K562 (cell line): Measurements from ENCODE around the gene TMPRSS9.

Experiments
- ATF3 ChIP-seq, 2 experiments: fragments of 450-650 bp in 1 of 2; sonication (generic) in 1 of 2; formaldehyde crosslinking in 1 of 2; IDR thresholded peaks in 1 of 2; conservative IDR thresholded peaks in 1 of 2; 2 replicates each; pipeline versions ENCODE4 v1.6.1 to v1.8.1; 2016 to 2023; ENCODE audit warnings: mild to moderate bottlenecking in 2 of 2, moderate library complexity in 2 of 2, inconsistent platforms in 1 of 2, missing genetic modification reagents in 1 of 2
- CHCHD3 ChIP-seq: fragments of 250-450 bp; sonication (Bioruptor Pico); IDR thresholded peaks from 2 replicates; pipeline ENCODE4 v2.1.2; 2022; ENCODE audit warnings: mild to moderate bottlenecking
- CREB1 ChIP-seq, 2 experiments: sonication (generic) in 1 of 2; formaldehyde crosslinking in 1 of 2; IDR thresholded peaks; 2 replicates each; pipeline versions ENCODE4 v1.6.1 to v1.8.0; 2012 to 2022; ENCODE audit warnings: inconsistent platforms in 1 of 2, mild to moderate bottlenecking in 1 of 2, missing genetic modification reagents in 1 of 2, moderate library complexity in 1 of 2
- CTCF ChIP-seq, 3 experiments: IDR thresholded peaks in 2 of 3; conservative IDR thresholded peaks in 1 of 3; 2 replicates each; pipeline ENCODE4 v1.5.1; 2011 to 2012; ENCODE audit warnings: low read length in 3 of 3, mild to moderate bottlenecking in 3 of 3, control low read depth in 2 of 3, improper control_type of control experiment in 1 of 3, inconsistent platforms in 1 of 3, low read depth in 1 of 3, mixed read lengths in 1 of 3, moderate library complexity in 1 of 3; ENCODE audit not compliant: insufficient read depth in 2 of 3
- FOXP4 ChIP-seq: sonication (generic); formaldehyde crosslinking; IDR thresholded peaks from 2 replicates; pipeline ENCODE4 v1.8.0; 2022; ENCODE audit warnings: mild to moderate bottlenecking, missing genetic modification reagents, borderline replicate concordance
- HDAC1 ChIP-seq, 2 experiments: fragments of 450-650 bp; IDR thresholded peaks; 2 replicates each; pipeline ENCODE4 v1.6.1; 2016 to 2017; ENCODE audit warnings: inconsistent platforms in 1 of 2, mild to moderate bottlenecking in 1 of 2, moderate library complexity in 1 of 2
- NFIC ChIP-seq: fragments of 450-650 bp; IDR thresholded peaks from 2 replicates; pipeline ENCODE4 v1.6.1; 2017; ENCODE audit warnings: mild to moderate bottlenecking, inconsistent platforms
- NFRKB ChIP-seq: fragments of 450-650 bp; IDR thresholded peaks from 2 replicates; pipeline ENCODE4 v1.6.1; 2016; ENCODE audit warnings: low read depth
- POLR2A ChIP-seq: fragments of 450-650 bp; conservative IDR thresholded peaks from 2 replicates; pipeline ENCODE4 v1.6.1; 2016
- PTBP1 ChIP-seq: fragments of 200-400 bp; formaldehyde crosslinking; IDR thresholded peaks from 2 replicates; pipeline ENCODE4 v1.6.1; 2017; ENCODE audit warnings: low read depth, low read length
- SMARCA4 ChIP-seq: fragments of 450-650 bp; IDR thresholded peaks from 2 replicates; pipeline ENCODE4 v1.6.1; 2016
- TCF15 ChIP-seq: fragments of 250-450 bp; sonication (Bioruptor Pico); IDR thresholded peaks from 2 replicates; pipeline ENCODE4 v1.8.0; 2022; ENCODE audit warnings: moderate library complexity, mild to moderate bottlenecking, inconsistent platforms
- XRCC4 ChIP-seq: IDR thresholded peaks from one replicate; pipeline ENCODE4 v1.6.1; 2011; ENCODE audit not compliant: insufficient read depth, insufficient read length; ENCODE audit errors: extremely low read depth
- ZNF274 ChIP-seq: IDR thresholded peaks from 2 replicates; pipeline ENCODE4 v1.6.1; 2011; ENCODE audit warnings: low read depth, mild to moderate bottlenecking, low read length, moderate library complexity, borderline replicate concordance

GRCh38 chr19:2311093-2311492, 49.0 kb upstream of the TMPRSS9 start:
- TF ChIP-seq CTCF (IDR thresholded peaks at IDR 0.05 in 2 of 3, conservative IDR thresholded peaks at IDR 0.05 in 1 of 3; ENCODE audit: insufficient read depth in 2 of 3, low read depth in 1 of 3, low read length in 3 of 3) (no peak), CREB1 (IDR thresholded peaks at IDR 0.05) (no peak), CREB1 (CRISPR knock-in tag; IDR thresholded peaks at IDR 0.05) (no peak), CHCHD3 (CRISPR knock-in tag) (no peak), POLR2A (no peak), XRCC4 (no peak), TCF15 (no peak), NFRKB (no peak), ATF3 (IDR thresholded peaks at IDR 0.05) (no peak), ATF3 (CRISPR knock-in tag; conservative IDR thresholded peaks at IDR 0.05) (no peak), NFIC (no peak), PTBP1 (no peak), FOXP4 (CRISPR knock-in tag) (no peak), HDAC1 (IDR thresholded peaks at IDR 0.05) (no peak), ZNF274 (no peak), SMARCA4 (no peak)
